Breast epithelium (tissue), 3 donors: Measurements from ENCODE around the gene SRCAP.

Experiments used
- POLR2A ChIP-seq: fragments of 450-650 bp; IDR thresholded peaks from one replicate; pipeline ENCODE4 v1.6.1; 2016; ENCODE audit warnings: antibody characterized with exemption, mild to moderate bottlenecking, moderate library complexity
- TF ChIP-seq, protein P1 (sequence below), 3 donors: fragments of 450-650 bp; IDR thresholded peaks; one replicate each; pipeline ENCODE4 v1.5.1; 2016 to 2017; ENCODE audit warnings: antibody characterized with exemption in 3 of 3, mild to moderate bottlenecking in 3 of 3, moderate library complexity in 3 of 3

- TF ChIP-seq, protein P1, sequence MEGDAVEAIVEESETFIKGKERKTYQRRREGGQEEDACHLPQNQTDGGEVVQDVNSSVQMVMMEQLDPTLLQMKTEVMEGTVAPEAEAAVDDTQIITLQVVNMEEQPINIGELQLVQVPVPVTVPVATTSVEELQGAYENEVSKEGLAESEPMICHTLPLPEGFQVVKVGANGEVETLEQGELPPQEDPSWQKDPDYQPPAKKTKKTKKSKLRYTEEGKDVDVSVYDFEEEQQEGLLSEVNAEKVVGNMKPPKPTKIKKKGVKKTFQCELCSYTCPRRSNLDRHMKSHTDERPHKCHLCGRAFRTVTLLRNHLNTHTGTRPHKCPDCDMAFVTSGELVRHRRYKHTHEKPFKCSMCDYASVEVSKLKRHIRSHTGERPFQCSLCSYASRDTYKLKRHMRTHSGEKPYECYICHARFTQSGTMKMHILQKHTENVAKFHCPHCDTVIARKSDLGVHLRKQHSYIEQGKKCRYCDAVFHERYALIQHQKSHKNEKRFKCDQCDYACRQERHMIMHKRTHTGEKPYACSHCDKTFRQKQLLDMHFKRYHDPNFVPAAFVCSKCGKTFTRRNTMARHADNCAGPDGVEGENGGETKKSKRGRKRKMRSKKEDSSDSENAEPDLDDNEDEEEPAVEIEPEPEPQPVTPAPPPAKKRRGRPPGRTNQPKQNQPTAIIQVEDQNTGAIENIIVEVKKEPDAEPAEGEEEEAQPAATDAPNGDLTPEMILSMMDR (IDR thresholded peaks at IDR 0.05): no peak
- TF ChIP-seq POLR2A: no peak
Measured at GRCh38 chr16:30766206-30766932, 67.4 kb downstream of the SRCAP start.
